ENCODE results near the gene PAK4.

- TF ChIP-seq CTCF (IDR thresholded peaks at IDR 0.05) (no peak), POLR2AphosphoS5 (IDR thresholded peaks at IDR 0.05; ENCODE audit: insufficient read depth in 1 of 2, low read depth in 1 of 2) (no peak), POLR2A (IDR thresholded peaks at IDR 0.05) (no peak)
Observed at GRCh38 chr19:39168258-39169142, 42.9 kb downstream of the PAK4 start.

All from vagina (tissue), 2 donors.